ENCODE results near the gene POLA1. TPM values are rescaled to one million over a fixed set of nuclear protein-coding genes. Genes with fewer than 3 reads are reported as not detected.

POLA1 gene
- total RNA-seq, 2 donors from 2014 or later, result 24.4 to 53.6 TPM

DNA sequence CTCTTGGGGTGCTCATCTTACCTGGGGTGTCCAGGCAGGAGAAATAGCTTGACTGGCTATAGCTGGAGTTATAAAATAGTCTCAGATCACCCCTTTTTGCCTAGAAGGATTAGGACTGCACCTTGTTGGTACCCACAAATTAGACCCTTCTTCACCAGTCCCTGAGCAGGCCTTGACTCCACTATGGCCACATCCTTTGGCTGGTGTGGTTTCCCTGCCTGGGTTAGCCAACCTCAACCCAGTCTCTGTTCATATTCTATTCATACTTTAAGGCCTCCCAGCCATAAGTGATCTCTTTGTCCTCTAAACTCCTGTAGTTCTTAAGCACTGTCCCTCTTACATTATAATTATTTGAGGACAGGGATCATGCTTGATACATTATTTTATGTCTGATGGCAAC is 252.7 kb downstream of the POLA1 start:
- no peak overlapping the region for H3K27ac ChIP-seq (ENCODE audit: low read depth, low read length)
- no peak overlapping the region for H3K9ac ChIP-seq (ENCODE audit: extremely low read depth, low read length, poor library complexity, severe bottlenecking)
- H3K4me1 Mint-ChIP-seq, result peaks cover 32% of the 10 kb centered on the region
- no peak overlapping the region for H3K4me3 ChIP-seq (ENCODE audit: low read length)
- H3K27ac Mint-ChIP-seq, result no peak overlapping the region
- H3K27me3 Mint-ChIP-seq (ENCODE audit: insufficient read depth), result no peaks in the 10 kb centered on the region
- no peaks in the 10 kb centered on the region for H3K4me1 ChIP-seq (ENCODE audit: control insufficient read depth, insufficient read depth, low read length)
- H3K36me3 ChIP-seq (ENCODE audit: control insufficient read depth, insufficient read depth, low read length), result no peaks in the 10 kb centered on the region
- H3K9me3 Mint-ChIP-seq, result peaks cover 2% of the 10 kb centered on the region
- TF ChIP-seq, protein P1, sequence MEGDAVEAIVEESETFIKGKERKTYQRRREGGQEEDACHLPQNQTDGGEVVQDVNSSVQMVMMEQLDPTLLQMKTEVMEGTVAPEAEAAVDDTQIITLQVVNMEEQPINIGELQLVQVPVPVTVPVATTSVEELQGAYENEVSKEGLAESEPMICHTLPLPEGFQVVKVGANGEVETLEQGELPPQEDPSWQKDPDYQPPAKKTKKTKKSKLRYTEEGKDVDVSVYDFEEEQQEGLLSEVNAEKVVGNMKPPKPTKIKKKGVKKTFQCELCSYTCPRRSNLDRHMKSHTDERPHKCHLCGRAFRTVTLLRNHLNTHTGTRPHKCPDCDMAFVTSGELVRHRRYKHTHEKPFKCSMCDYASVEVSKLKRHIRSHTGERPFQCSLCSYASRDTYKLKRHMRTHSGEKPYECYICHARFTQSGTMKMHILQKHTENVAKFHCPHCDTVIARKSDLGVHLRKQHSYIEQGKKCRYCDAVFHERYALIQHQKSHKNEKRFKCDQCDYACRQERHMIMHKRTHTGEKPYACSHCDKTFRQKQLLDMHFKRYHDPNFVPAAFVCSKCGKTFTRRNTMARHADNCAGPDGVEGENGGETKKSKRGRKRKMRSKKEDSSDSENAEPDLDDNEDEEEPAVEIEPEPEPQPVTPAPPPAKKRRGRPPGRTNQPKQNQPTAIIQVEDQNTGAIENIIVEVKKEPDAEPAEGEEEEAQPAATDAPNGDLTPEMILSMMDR (conservative IDR thresholded peaks at IDR 0.05), result no peak
- H3K27me3 ChIP-seq (ENCODE audit: control insufficient read depth, insufficient read depth, low read length, poor library complexity, severe bottlenecking), result no peaks in the 10 kb centered on the region
- no peak for DNase-seq
- peaks cover 4% of the 10 kb centered on the region for H3K36me3 Mint-ChIP-seq (ENCODE audit: low read depth)
- H3K9me3 ChIP-seq (ENCODE audit: control insufficient read depth, low read length), result no peaks in the 10 kb centered on the region
- H3K4me3 Mint-ChIP-seq, result no peak overlapping the region

DNA sequence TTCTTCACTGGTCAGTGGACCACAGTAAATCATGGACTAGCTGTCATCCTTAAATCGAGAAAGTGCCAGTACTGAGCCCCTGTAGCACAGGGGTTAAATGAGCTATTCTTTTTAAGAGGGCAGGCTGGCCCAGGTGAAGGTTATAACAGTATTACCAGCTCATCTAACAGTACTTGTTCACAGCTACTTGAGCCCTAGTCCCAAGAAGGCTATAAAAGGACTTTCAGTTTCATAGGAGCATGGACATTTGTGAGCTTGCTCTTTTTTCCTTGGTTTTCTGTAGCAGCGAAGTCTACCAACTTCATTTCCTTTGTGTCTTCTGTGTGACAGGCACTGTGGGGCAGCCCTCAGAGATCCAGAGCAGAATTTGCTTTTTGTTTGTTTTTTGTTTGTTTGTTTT is 261.0 kb downstream of the POLA1 start:
- Mint-ChIP-seq H3K4me1 (peaks cover 29% of the 10 kb centered on the region), H3K36me3 (ENCODE audit: low read depth) (peaks cover 19% of the 10 kb centered on the region), H3K9me3 (no peaks in the 10 kb centered on the region), H3K4me3 (no peak overlapping the region), H3K27ac (no peak overlapping the region), H3K27me3 (ENCODE audit: insufficient read depth) (no peaks in the 10 kb centered on the region)
- Histone ChIP-seq H3K4me1 (ENCODE audit: control insufficient read depth, insufficient read depth, low read length) (no peaks in the 10 kb centered on the region), H3K9me3 (ENCODE audit: control insufficient read depth, low read length) (no peaks in the 10 kb centered on the region), H3K27ac (ENCODE audit: low read depth, low read length) (no peak overlapping the region), H3K4me3 (ENCODE audit: low read length) (no peak overlapping the region), H3K27me3 (ENCODE audit: control insufficient read depth, insufficient read depth, low read length, poor library complexity, severe bottlenecking) (no peaks in the 10 kb centered on the region), H3K9ac (ENCODE audit: extremely low read depth, low read length, poor library complexity, severe bottlenecking) (no peak overlapping the region), H3K36me3 (ENCODE audit: control insufficient read depth, insufficient read depth, low read length) (no peaks in the 10 kb centered on the region)
- DNase-seq, result no peak
- TF ChIP-seq, protein P1 (conservative IDR thresholded peaks at IDR 0.05), result no peak
- 79% methylated on average over 2 of the region's 2 CpGs; no CpG with 5 or more reads in 1 of the 2 experiments for WGBS, 2 experiments (ENCODE audit: insufficient coverage in 1 of 2, insufficient read length in 1 of 2)

DNA sequence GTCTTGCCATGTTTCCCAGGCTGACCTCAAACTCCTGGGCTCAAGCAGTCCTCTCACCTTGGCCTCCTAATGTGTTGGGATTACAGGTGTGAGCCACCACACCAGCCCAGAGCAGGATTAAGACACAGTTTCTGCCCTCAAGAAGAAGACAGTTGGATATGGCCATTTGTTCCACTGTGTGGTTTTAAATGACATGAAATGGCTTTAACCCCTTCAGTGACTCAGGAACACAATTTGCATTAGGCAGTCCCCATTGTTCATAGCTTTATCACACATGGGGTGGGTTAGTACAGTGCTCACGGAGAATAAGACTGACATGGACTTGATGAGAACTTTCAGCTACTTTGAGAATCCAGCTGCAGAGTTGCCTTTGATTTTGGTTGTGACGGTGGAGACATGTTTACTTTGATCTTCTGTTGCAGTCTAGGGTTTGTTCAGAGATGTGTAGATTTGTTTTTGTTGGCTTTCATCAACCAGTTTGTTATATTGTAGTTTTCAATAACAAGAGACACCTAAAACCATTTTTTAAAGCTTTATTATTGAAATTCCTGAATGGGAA is 261.7 kb downstream of the POLA1 start:
- H3K27me3 ChIP-seq (ENCODE audit: control insufficient read depth, insufficient read depth, low read length, poor library complexity, severe bottlenecking), result no peaks in the 10 kb centered on the region
- Mint-ChIP-seq H3K27me3 (ENCODE audit: insufficient read depth) (no peaks in the 10 kb centered on the region), H3K27ac (no peak overlapping the region), H3K9me3 (no peaks in the 10 kb centered on the region), H3K36me3 (ENCODE audit: low read depth) (peaks cover 15% of the 10 kb centered on the region), H3K4me3 (no peak overlapping the region), H3K4me1 (peaks cover 28% of the 10 kb centered on the region)
- 96% methylated on average over 2 of the region's 2 CpGs; no CpG with 5 or more reads in 1 of the 2 experiments for WGBS, 2 experiments (ENCODE audit: insufficient coverage in 1 of 2, insufficient read length in 1 of 2)
- no peak overlapping the region for H3K9ac ChIP-seq (ENCODE audit: extremely low read depth, low read length, poor library complexity, severe bottlenecking)
- H3K36me3 ChIP-seq (ENCODE audit: control insufficient read depth, insufficient read depth, low read length), result no peaks in the 10 kb centered on the region
- TF ChIP-seq, protein P1 (conservative IDR thresholded peaks at IDR 0.05), result no peak
- no peak for DNase-seq
- no peaks in the 10 kb centered on the region for H3K4me1 ChIP-seq (ENCODE audit: control insufficient read depth, insufficient read depth, low read length)
- H3K27ac ChIP-seq (ENCODE audit: low read depth, low read length), result no peak overlapping the region
- no peaks in the 10 kb centered on the region for H3K9me3 ChIP-seq (ENCODE audit: control insufficient read depth, low read length)
- no peak overlapping the region for H3K4me3 ChIP-seq (ENCODE audit: low read length)
